ENCODE measurements around the gene DLG1.

The DLG1 gene

GRCh38 chr3:197008436-197009209, 289.8 kb downstream of the DLG1 start:
- DNase-seq: no peak

GRCh38 chr3:197007953-197008352, 290.5 kb downstream of the DLG1 start:
- no peak for DNase-seq

GRCh38 chr3:197007296-197007940, 291.0 kb downstream of the DLG1 start:
- DNase-seq: no peak

- no peak for DNase-seq
These were observed 291.6 kb downstream of the DLG1 start for GRCh38 chr3:197006860-197007259.

GRCh38 chr3:197006446-197006845, 292.0 kb downstream of the DLG1 start:
- no peak for DNase-seq

- peak; percentile 48 for DNase-seq
These were observed 294.7 kb downstream of the DLG1 start for GRCh38 chr3:197003461-197004385.

GRCh38 chr3:197002701-197003454, 295.5 kb downstream of the DLG1 start:
- DNase-seq: peak; percentile 85

GRCh38 chr3:197001972-197002700, 296.3 kb downstream of the DLG1 start:
- DNase-seq: no peak

- DNase-seq: no peak
These were observed 297.1 kb downstream of the DLG1 start for GRCh38 chr3:197001106-197001971.

GRCh38 chr3:197000211-197000610, 298.2 kb downstream of the DLG1 start:
- no peak for DNase-seq

- DNase-seq: no peak
These were observed 299.2 kb downstream of the DLG1 start for GRCh38 chr3:196998966-196999760.

- no peak for DNase-seq
These were observed 301.1 kb downstream of the DLG1 start for GRCh38 chr3:196997311-196997710.

- no peak for DNase-seq
These were observed 301.8 kb downstream of the DLG1 start for GRCh38 chr3:196996454-196997265.

GRCh38 chr3:196995646-196996355, 302.6 kb downstream of the DLG1 start:
- DNase-seq: no peak

GRCh38 chr3:196995027-196995426, 303.4 kb downstream of the DLG1 start:
- no peak for DNase-seq

GRCh38 chr3:196994056-196994455, 304.4 kb downstream of the DLG1 start:
- no peak for DNase-seq

Data from stimulated activated CD8-positive, alpha-beta memory T cell treated with anti-CD3 and anti-CD28 coated beads, Interleukin-4, amount 100 ng/mL, for 48 hours (primary cell).